GM04504 (cell line): ENCODE measurements around the gene KRT26.
"Not testable (repeated sequence)": the region's sequence is repeated elsewhere in the genome, so short reads cannot be mapped to it uniquely, and the experiment has no call there.

ENCODE experiments used
- DNase-seq: peaks from one replicate; pipeline ENCODE4 v3.0.0-alpha.2; 2012; ENCODE audit warnings: low read depth

The KRT26 gene

GRCh38 chr17:40794466-40794865 lies 22.5 kb upstream of the KRT26 start:
- DNase-seq, result no peak

- no peak for DNase-seq
Measured at GRCh38 chr17:40793832-40794231, 21.8 kb upstream of the KRT26 start.

GRCh38 chr17:40791787-40792436 lies 19.9 kb upstream of the KRT26 start:
- DNase-seq, result peak; percentile 21

DNA sequence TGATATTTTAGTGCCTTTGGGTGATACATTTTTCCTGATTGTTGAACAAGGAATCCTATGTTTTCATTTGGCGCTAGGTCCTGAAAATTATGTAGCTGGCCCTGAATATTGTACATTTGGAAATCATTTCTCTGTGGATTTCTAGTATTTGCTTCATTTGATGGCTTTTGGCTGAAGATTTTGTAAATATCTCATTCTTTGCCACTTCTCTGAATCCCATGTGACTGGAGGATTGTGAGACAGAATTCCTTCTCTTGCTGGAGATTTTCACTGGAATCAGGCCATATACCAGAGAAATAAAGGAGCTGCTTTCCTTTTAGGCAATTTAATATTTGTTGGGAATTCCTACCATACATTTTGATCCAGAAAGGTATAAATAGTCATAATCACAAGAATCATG lies 19.1 kb upstream of the KRT26 start:
- DNase-seq, result peak; percentile 24

- no peak for DNase-seq
Measured at GRCh38 chr17:40782450-40782849, 10.4 kb upstream of the KRT26 start, which contains the start of gene KRT27. Gene KRT27 (minus strand): TSS chr17:40782550. CDS start chr17:40782493, 57 bp downstream.

DNA sequence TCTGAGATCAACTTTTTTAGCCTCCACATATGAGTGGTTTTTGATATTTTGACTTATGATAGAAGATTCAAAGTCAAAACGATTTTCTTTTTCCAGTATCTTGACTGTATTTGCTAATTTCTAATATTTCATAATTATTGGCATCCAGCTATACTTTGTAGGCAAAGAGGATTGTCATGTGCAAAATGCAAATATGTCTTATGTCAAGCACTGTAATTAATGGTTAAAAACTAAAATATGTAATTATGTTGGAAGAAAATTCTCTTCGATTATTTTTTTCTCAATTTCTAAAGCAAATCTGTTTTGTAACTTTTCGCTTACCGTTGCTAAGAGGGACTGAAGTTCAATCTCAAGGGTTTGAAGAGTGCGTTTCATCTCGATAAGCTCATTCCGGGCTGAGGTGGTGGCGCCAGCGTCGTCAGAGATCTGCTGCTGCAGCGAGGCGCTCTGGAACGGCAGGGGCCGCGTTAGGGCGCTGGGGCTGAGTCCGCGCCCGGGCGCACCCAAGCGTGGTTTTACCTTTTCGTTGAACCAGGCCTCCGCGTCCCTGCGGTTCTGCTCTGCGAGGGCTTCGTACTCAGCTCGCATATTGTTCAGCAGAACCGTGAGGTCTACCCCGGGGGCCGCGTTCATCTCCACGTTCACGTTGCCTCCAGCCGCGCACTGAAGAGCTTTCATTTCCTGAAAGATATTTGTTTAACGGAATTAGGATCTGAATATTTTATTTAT lies 7.3 kb upstream of the KRT26 start:
- DNase-seq, result no peak

DNA sequence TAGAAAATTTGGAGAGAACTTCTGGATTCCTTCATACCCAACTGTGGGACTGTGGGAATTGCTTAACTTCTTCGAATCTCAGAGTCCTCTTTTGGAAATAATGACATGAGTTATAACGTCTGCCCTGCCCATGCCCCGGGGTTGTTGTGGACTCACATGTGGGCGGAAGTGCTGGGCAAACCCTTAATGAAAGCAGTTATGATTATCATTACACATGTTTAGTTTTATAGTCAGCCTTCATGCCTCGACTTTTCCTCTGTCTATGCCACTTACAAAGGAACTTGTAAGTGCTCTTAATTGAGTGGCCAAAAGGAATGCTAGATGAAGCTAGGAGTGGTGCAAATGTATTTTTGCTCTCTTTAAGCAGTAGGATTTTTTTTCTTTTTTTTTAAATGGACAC lies 6.5 kb upstream of the KRT26 start:
- no peak for DNase-seq

- DNase-seq, result no peak
Measured at GRCh38 chr17:40777971-40778370, 6.0 kb upstream of the KRT26 start.

DNA sequence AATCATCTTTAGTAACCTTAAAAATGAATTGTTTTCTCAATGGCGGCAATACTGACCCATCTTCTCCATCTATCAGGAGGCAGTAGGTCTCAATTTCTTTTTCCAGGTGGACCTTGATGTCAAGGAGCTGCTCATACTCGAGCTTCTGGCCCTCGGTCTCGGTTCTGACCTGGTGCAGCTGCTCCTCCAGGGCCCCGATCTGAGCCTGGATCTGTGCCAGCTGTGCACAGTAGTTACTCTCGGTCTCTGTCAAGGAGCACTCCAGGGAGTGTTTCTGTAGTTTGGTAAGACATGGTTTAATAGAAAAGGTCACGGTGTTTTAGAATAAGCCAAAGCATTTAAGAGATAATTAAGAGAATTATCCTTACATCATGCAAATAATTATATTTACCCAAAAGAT lies 5.5 kb upstream of the KRT26 start:
- DNase-seq, result no peak

- DNase-seq, result no peak
Measured at GRCh38 chr17:40775945-40776344, 3.9 kb upstream of the KRT26 start.

DNA sequence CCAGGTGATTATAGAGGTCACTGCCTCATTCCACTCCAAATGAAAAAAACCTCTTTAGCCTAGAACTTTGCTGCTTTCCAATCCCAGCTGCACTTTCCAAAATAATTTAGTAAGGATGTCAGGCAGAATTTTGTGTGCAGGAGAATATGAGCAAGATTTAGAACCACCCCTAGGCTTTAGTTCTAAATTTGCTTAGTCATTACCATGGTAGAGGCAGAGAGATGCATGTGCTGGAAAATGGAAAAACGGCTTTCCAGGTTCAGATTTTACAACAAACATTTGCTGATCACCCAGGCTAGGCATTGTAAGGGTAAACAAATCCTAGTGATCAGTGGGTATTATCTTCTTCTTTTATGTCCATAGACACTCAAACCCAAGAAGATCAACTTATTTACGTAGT lies 6.3 kb downstream of the KRT26 start:
- no peak for DNase-seq

GRCh38 chr17:40763752-40764151 lies 8.2 kb downstream of the KRT26 start:
- no peak for DNase-seq

DNA sequence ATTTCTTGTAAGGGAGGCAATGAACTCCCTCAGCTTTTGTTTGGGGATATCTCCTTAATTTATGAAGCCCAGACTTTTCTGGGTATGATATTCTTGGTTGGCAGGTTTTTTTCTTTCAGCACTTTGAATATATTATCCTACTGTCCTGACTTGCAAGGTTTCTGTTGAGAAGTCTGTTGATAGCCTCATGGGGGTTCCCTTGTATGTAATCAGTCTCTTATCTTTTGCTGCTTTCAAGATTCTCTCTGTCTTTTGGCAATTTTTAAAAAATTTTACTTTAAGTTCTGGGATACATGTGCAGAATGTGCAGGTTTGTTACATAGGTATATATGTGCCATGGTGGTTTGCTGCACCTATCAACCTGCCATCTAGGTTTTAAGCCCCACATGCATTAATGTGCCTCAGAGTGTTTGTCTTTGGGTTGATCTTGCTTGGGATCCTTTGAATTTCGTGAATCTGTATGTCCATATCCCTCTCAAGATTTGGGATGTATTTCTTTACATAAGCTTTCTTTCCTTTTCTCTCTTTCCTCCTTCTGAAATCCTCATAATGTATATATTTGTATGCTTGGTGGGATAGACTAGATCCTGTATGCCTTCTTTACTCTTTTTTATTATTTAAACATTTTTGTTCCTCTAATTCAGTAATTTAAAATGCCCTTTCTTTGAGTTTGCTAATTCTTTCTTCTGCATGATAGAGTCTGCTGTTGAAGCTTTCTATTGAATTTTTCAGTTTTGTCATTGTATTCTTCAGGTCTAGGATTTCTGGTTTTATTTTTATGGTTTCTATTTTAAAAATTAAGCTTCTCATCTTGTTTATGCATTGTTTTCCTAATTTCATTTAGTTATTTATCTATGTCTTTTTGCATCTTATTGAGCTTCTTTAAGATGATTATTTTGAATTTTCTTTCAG lies 11.6 kb downstream of the KRT26 start:
- DNase-seq, result no peak

DNA sequence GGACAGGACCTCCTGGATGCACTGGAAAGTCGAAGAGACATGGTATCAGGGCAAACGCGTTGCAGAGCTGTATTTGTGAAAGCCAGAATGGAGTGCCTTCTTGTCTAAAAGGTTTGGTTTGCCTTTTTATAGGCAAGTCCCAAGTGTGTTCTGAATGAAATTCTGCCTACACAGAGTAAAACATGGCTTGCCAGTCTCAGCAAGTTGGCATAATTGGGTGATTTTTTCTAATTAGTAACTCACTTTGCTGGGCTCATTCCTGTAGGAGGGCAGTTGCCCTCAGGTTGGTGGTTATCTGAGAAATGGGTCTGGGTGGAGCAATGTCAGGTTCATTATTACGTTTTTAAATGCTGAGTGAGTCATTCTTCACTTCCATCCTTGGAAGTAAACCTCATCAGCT lies 16.8 kb downstream of the KRT26 start, which contains the start of gene KRT25:
Gene KRT25 (minus strand): TSS at position 101 of the 400 bp plus-strand sequence. CDS start 60 bp downstream, at position 41.
- no peak for DNase-seq

DNA sequence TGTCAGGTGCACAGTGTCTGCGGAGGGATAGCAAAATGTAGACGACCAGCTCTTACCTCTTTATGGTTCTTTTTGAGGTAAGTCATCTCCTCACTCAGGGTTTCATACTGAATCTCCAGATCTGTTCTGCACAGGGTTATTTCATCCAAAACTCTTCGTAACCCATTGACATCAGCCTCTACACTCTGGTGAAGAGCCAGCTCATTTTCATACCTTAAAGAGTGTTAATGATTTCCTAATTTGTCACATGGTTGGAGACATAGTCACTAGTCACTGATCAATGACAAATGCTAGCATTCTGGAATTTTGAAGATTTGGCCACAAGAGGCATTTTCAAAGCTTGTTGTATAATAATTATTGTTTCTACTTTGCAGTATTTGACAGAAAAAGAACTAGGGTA lies 18.2 kb downstream of the KRT26 start:
- DNase-seq, result no peak

GRCh38 chr17:40751065-40751464 lies 20.9 kb downstream of the KRT26 start:
- DNase-seq, result no peak

GRCh38 chr17:40750391-40750790 lies 21.6 kb downstream of the KRT26 start:
- no peak for DNase-seq

DNA sequence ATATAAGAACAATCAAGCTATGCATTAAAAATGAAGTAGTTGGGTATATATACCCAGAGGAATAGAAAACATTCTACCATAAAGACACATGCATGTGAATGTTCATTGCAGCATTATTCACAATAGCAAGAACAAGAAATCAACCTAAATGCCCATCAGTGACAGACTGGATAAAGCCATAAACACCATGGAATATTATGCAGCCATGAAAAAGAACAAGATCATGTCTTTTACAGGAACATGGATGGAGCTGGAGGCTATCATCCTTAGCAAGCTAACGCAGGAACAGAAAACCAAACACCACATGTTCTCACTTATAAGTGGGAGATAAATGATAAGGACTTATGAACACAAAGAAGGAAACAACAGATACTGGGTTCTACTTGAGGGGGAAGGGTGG lies 23.3 kb downstream of the KRT26 start:
- DNase-seq, result not testable (repeated sequence)

- no peak for DNase-seq
Measured at GRCh38 chr17:40738553-40738952, 33.4 kb downstream of the KRT26 start.

- no peak for DNase-seq
Measured at GRCh38 chr17:40735016-40735415, 37.0 kb downstream of the KRT26 start.

GRCh38 chr17:40734018-40734417 lies 38.0 kb downstream of the KRT26 start:
- no peak for DNase-seq

DNA sequence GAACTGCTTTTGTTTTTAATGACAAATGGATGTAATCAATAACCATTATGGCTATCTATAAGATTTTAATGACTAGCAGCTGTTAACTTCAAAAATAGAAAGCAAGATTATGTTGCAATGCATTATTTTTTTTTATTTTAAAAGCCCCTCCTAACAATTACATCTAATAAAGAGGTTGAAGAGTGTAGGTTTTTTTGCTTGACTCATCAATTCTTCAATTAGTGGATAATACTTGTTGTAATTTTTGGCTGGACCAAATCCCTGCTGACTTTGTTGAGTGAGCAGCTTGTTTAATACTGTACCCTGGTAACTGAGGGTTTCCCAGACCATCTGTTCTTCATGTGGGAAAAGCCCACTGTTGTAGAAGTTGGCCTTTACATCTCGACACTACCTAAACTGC lies 41.0 kb downstream of the KRT26 start:
- no peak for DNase-seq
